NCI-H2227 treated with DMSO at 0.1 percent for 48 hours (cell line): ENCODE results near the gene MMP28.

Source experiments
- DNase-seq: peaks from one replicate; lab custom pipeline; 2025; lab: John Stamatoyannopoulos, UW

The MMP28 gene

GRCh38 chr17:35726127-35726952 is 69.1 kb downstream of the MMP28 start:
- no peak for DNase-seq

GRCh38 chr17:35725802-35726126 is 69.7 kb downstream of the MMP28 start:
- DNase-seq: no peak

- DNase-seq: no peak
Measured at GRCh38 chr17:35725058-35725457, 70.4 kb downstream of the MMP28 start.

- DNase-seq: no peak
Measured at GRCh38 chr17:35723735-35724134, 71.7 kb downstream of the MMP28 start.

- DNase-seq: no peak
Measured at GRCh38 chr17:35717475-35717874, 78.0 kb downstream of the MMP28 start.

- DNase-seq: no peak
Measured at GRCh38 chr17:35716897-35717465, 78.5 kb downstream of the MMP28 start.

GRCh38 chr17:35716173-35716572 is 79.3 kb downstream of the MMP28 start:
- no peak for DNase-seq
